GM18511 (cell line): ENCODE measurements around the gene DDI2.
"Not testable (repeated sequence)": the region's sequence is repeated elsewhere in the genome, so short reads cannot be mapped to it uniquely, and the experiment has no call there.

Experiments
- ATAC-seq: cut with Tn5 transposase; IDR thresholded peaks from one replicate; pipeline ENCODE4 v1.9.1; 2021; ENCODE audit warnings: mild to moderate bottlenecking, moderate library complexity; ENCODE audit not compliant: unreplicated experiment

DDI2 gene

GRCh38 chr1:15617173-15618076 lies at the start of gene DDI2:
DDI2 (plus strand) TSS chr1:15617458; CDS start chr1:15617671, 213 bp downstream.
- peak; percentile 72 for ATAC-seq

GRCh38 chr1:15568387-15569073 lies 48.7 kb upstream of the DDI2 start:
- ATAC-seq = no peak

GRCh38 chr1:15570861-15571260 lies 46.4 kb upstream of the DDI2 start:
- ATAC-seq = no peak

GRCh38 chr1:15571266-15571665 lies 46.0 kb upstream of the DDI2 start:
- no peak for ATAC-seq

- ATAC-seq = no peak
These were observed 43.8 kb upstream of the DDI2 start for GRCh38 chr1:15573477-15573876.

GRCh38 chr1:15574741-15575140 lies 42.5 kb upstream of the DDI2 start:
- ATAC-seq = no peak

GRCh38 chr1:15575549-15576150 lies 41.6 kb upstream of the DDI2 start:
- no peak for ATAC-seq

GRCh38 chr1:15577691-15578090 lies 39.6 kb upstream of the DDI2 start:
- ATAC-seq = no peak

GRCh38 chr1:15578921-15579682 lies 38.2 kb upstream of the DDI2 start:
- ATAC-seq = peak; percentile 8

GRCh38 chr1:15579683-15580047 lies 37.6 kb upstream of the DDI2 start:
- ATAC-seq = peak; percentile 49

- no peak for ATAC-seq
These were observed 34.1 kb upstream of the DDI2 start for GRCh38 chr1:15583016-15583706.

- peak; percentile 67 for ATAC-seq
These were observed 32.5 kb upstream of the DDI2 start, which contains the start of gene AGMAT for GRCh38 chr1:15584489-15585363. AGMAT (minus strand) TSS chr1:15585051; CDS start chr1:15584967, 84 bp downstream.

- no peak for ATAC-seq
These were observed 25.0 kb upstream of the DDI2 start for GRCh38 chr1:15592285-15592684.

GRCh38 chr1:15595809-15596617 lies 21.2 kb upstream of the DDI2 start:
- no peak for ATAC-seq

GRCh38 chr1:15598436-15598835 lies 18.8 kb upstream of the DDI2 start:
- no peak for ATAC-seq

- ATAC-seq = peak; percentile 96
These were observed 13.9 kb upstream of the DDI2 start for GRCh38 chr1:15603050-15603965.

GRCh38 chr1:15603966-15604282 lies 13.3 kb upstream of the DDI2 start:
- ATAC-seq = not testable (repeated sequence)

- ATAC-seq = not testable (repeated sequence)
These were observed 12.9 kb upstream of the DDI2 start for GRCh38 chr1:15604400-15604799.
